ENCODE data around the gene ZFAND3.

- no peak for TF ChIP-seq POLR2A (IDR thresholded peaks at IDR 0.05; ENCODE audit: low read depth, low read length)
- no peak for TF ChIP-seq CTCF (IDR thresholded peaks at IDR 0.05; ENCODE audit: extremely low read depth in 1 of 2, insufficient read depth in 1 of 2, low read depth in 1 of 2, low read length in 2 of 2)
Observed at GRCh38 chr6:38150681-38151296, 331.3 kb downstream of the ZFAND3 start.
